Measurements from ENCODE around the gene TMEM245.

TMEM245 gene

DNA sequence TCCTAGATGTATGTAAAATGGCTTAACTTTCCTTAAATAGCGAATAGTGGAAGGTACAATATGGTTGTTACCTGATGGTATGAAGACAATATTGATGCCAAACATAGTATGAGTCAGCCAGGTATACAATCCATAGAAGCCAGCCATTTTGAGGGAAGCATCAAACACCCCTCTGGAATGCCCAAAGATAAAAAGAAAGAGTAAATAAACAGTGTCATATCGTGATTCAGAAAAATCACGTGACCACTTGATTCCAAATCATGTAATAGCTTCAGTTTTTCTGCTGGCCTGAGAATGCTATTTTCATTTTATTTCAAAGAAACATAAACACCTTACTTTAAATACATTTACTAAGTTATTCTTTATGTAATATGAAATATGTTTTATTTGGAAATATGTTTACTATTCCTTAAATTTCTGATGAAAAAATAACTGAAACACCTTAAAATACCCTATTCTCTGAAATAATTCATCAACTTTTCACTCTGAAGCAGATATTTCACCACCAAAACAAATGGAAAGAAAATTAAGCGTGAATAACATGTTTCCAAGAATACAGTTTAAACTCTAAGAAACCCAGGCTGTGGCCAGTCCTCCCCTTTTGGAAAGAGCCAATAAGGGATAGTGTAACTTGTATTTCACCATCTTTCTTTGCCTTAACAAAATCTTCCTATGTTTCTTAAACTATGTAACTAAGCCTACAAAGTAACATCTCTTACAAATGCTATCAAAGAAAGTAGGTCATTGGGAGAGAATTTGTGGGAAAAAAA, 81.6 kb downstream of the TMEM245 start:
- TF ChIP-seq CTCF (IDR thresholded peaks at IDR 0.05; ENCODE audit: insufficient read depth, low read length, poor library complexity, severe bottlenecking) = no peak
- Histone ChIP-seq H3K4me3 (replicated peaks; ENCODE audit: low read depth, low read length) (no peak overlapping the region), H3K36me3 (ENCODE audit: control insufficient read depth, insufficient read depth, low read length) (peaks cover 5% of the 10 kb centered on the region), H3K27me3 (replicated peaks; ENCODE audit: control insufficient read depth, insufficient read depth, low read length) (no peaks in the 10 kb centered on the region)
- no peak for DNase-seq (ENCODE audit: extremely low read depth, insufficient read length)

DNA sequence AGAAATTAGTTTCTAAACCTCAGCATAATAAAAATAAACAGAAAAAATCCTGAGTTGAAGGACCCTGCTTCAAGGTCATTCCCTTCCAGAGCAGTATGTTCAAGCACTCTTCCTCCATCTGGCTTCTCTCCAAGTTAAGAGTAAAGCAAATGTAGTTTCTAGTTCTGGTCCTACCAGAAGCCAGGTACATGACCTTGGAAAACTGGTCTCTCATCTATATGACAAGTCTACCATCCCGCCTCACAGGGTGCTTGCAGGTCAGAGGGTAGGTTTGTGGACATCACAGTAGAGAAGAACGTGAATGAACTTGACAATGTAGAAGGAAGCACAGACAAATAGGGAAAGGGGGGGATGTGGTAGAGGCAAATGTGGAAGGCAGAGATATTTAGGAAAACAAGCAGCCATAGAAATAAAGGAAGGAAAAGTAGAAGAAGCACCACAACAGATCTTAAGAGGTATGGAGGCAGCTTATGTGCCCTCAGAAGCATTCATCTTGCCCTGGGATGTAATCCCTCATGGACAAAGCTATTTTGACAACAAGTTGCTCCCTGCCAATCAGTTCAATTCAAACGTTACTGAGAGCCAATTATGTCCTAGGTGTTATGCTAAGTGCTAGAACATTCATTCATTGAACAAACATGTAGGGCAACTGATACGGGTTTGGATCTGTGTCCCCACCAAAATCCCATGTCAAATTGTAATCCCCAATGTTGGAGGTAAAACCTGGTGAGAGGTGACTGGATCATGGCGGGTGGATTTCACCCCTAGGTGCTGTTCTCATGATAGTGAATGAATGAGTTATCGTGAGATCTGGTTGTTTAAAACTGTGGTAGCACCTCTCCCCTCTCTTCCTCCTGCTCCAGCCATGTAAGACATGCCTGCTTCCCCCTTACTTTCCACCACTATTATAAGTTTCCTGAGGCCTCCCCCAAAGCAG, 82.7 kb downstream of the TMEM245 start:
- Histone ChIP-seq H3K4me3 (replicated peaks; ENCODE audit: low read depth, low read length) (no peak overlapping the region), H3K36me3 (ENCODE audit: control insufficient read depth, insufficient read depth, low read length) (peaks cover 4% of the 10 kb centered on the region; the same call in 1 of the 2 replicates), H3K27me3 (replicated peaks; ENCODE audit: control insufficient read depth, insufficient read depth, low read length) (no peaks in the 10 kb centered on the region)
- DNase-seq (ENCODE audit: extremely low read depth, insufficient read length) = no peak
- TF ChIP-seq CTCF (IDR thresholded peaks at IDR 0.05; ENCODE audit: insufficient read depth, low read length, poor library complexity, severe bottlenecking) = no peak

GRCh38 chr9:109035684-109036423, 83.9 kb downstream of the TMEM245 start:
- DNase-seq (ENCODE audit: extremely low read depth, insufficient read length) = no peak
- no peak for TF ChIP-seq CTCF (IDR thresholded peaks at IDR 0.05; ENCODE audit: insufficient read depth, low read length, poor library complexity, severe bottlenecking)
- no peaks in the 10 kb centered on the region for H3K27me3 ChIP-seq (replicated peaks; ENCODE audit: control insufficient read depth, insufficient read depth, low read length)
- no peak overlapping the region for H3K4me3 ChIP-seq (replicated peaks; ENCODE audit: low read depth, low read length)
- H3K36me3 ChIP-seq (ENCODE audit: control insufficient read depth, insufficient read depth, low read length) = peaks cover 4% of the 10 kb centered on the region; the same call in 1 of the 2 replicates

DNA sequence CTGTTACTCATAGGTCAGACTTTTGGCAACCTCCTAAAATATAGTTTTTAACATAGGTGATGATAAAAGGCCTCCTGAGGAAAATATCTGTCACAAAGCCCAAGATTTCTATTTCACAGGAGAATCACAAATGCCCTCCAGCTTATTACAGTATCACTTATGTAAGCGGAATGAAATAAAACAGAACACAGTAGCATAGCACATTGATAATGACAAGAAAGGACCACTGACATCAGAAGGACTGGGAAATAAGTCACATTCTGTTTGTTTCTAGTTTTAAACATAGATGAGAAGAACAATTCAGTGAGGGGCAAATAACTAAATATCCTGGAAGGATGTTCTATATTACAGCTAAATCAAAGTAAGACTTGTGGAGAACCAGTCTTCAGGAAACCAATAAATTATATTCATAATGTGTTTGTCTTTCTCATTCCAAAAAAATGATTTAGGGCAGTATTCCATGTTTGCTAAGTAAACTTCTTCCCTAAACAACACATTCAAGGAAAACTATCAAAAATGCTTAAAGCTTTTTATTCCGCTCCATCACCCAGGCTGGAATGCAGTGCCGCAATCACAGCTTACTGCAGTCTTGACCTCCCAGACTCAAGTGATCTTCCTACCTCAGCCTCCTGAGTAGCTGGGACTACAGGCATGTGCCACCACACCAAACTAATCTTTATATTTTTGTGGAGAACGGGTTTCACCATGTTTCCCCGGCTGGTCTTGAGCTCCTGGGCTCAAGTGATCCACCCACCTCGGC, 85.6 kb downstream of the TMEM245 start:
- no peak overlapping the region for H3K4me3 ChIP-seq (replicated peaks; ENCODE audit: low read depth, low read length)
- no peaks in the 10 kb centered on the region for H3K27me3 ChIP-seq (replicated peaks; ENCODE audit: control insufficient read depth, insufficient read depth, low read length)
- peaks cover 4% of the 10 kb centered on the region; the same call in 1 of the 2 replicates for H3K36me3 ChIP-seq (ENCODE audit: control insufficient read depth, insufficient read depth, low read length)
- TF ChIP-seq CTCF (IDR thresholded peaks at IDR 0.05; ENCODE audit: insufficient read depth, low read length, poor library complexity, severe bottlenecking) = no peak
- no peak for DNase-seq (ENCODE audit: extremely low read depth, insufficient read length)

- no peak for DNase-seq (ENCODE audit: extremely low read depth, insufficient read length)
- no peak for TF ChIP-seq CTCF (IDR thresholded peaks at IDR 0.05; ENCODE audit: insufficient read depth, low read length, poor library complexity, severe bottlenecking)
- Histone ChIP-seq H3K36me3 (ENCODE audit: control insufficient read depth, insufficient read depth, low read length) (peaks cover 5% of the 10 kb centered on the region; the same call in 1 of the 2 replicates), H3K4me3 (replicated peaks; ENCODE audit: low read depth, low read length) (no peak overlapping the region), H3K27me3 (replicated peaks; ENCODE audit: control insufficient read depth, insufficient read depth, low read length) (no peaks in the 10 kb centered on the region)
These were observed 88.5 kb downstream of the TMEM245 start for GRCh38 chr9:109031241-109031640.
